ENCODE results near the gene CTNNA2.

- no peak for TF ChIP-seq TAF1 (IDR thresholded peaks at IDR 0.05; ENCODE audit: borderline replicate concordance, low read depth, low read length)
- no peak for TF ChIP-seq POLR2A (IDR thresholded peaks at IDR 0.05; ENCODE audit: low read depth, low read length)
- TF ChIP-seq POLR2AphosphoS5 (IDR thresholded peaks at IDR 0.05; ENCODE audit: low read depth, low read length) = no peak
Measured at GRCh38 chr2:80147690-80148089, 634.8 kb downstream of the CTNNA2 start.
